Hepatocyte (in vitro differentiated cells): Measurements from ENCODE around the gene NTSR1. TPM values are rescaled to one million over a fixed set of nuclear protein-coding genes. Genes with fewer than 3 reads are reported as not detected.
A peak's percentile ranks its signal among the peaks of the same experiment; 100 is the strongest.

ENCODE experiments used
- DNase-seq: peaks from one replicate; pipeline ENCODE4 v3.0.0-alpha.2; 2016; ENCODE audit warnings: low spot score
- H2AFZ ChIP-seq: fragments of 200-600 bp; sonication (generic); 2 replicates; pipeline ENCODE4 v1.6.0; 2016; ENCODE audit warnings: antibody characterized with exemption, mild to moderate bottlenecking
- H3K27ac ChIP-seq: fragments of 200-600 bp; sonication (generic); 2 replicates; pipeline ENCODE4 v1.5.1; 2016; ENCODE audit warnings: mild to moderate bottlenecking
- H3K27me3 ChIP-seq: fragments of 200-600 bp; sonication (generic); 2 replicates; pipeline ENCODE4 v1.6.1; 2016
- H3K36me3 ChIP-seq: fragments of 200-600 bp; sonication (generic); replicated peaks from 2 replicates; pipeline ENCODE4 v1.5.1; 2016; ENCODE audit warnings: low read depth; ENCODE audit not compliant: insufficient read depth
- H3K4me1 ChIP-seq: fragments of 200-600 bp; sonication (generic); 2 replicates; pipeline ENCODE4 v1.5.1; 2016; ENCODE audit warnings: mild to moderate bottlenecking, moderate library complexity; ENCODE audit not compliant: insufficient read depth
- H3K4me2 ChIP-seq: fragments of 200-600 bp; sonication (generic); 2 replicates; pipeline ENCODE4 v1.6.0; 2016
- H3K4me3 ChIP-seq: fragments of 200-600 bp; sonication (generic); 2 replicates; pipeline ENCODE4 v1.5.1; 2016; ENCODE audit warnings: mild to moderate bottlenecking
- H3K79me2 ChIP-seq: fragments of 200-600 bp; sonication (generic); 2 replicates; pipeline ENCODE4 v1.6.0; 2017; ENCODE audit warnings: mild to moderate bottlenecking
- H3K9me2 ChIP-seq: fragments of 200-600 bp; sonication (generic); replicated peaks from 2 replicates; pipeline ENCODE4 v1.6.0; 2017; ENCODE audit warnings: mild to moderate bottlenecking; ENCODE audit not compliant: insufficient read depth
- H3K9me3 ChIP-seq: fragments of 200-600 bp; sonication (generic); 2 replicates; pipeline ENCODE4 v1.5.1; 2016; ENCODE audit warnings: low read depth, mild to moderate bottlenecking
- H4K20me1 ChIP-seq: fragments of 200-600 bp; sonication (generic); 2 replicates; pipeline ENCODE4 v1.6.0; 2016; ENCODE audit warnings: mild to moderate bottlenecking; ENCODE audit not compliant: insufficient read depth, poor library complexity, severe bottlenecking
- EZH2 ChIP-seq: fragments of 200-600 bp; sonication (generic); IDR thresholded peaks from 2 replicates; pipeline ENCODE4 v1.6.1; 2016; ENCODE audit warnings: antibody characterized with exemption, mild to moderate bottlenecking, borderline replicate concordance
- EZH2phosphoT487 ChIP-seq: fragments of 200-600 bp; sonication (generic); IDR thresholded peaks from one replicate; pipeline ENCODE4 v1.6.1; 2018; ENCODE audit warnings: antibody characterized with exemption, mild to moderate bottlenecking, low read depth, moderate library complexity; ENCODE audit not compliant: unreplicated experiment, severe bottlenecking
- WGBS: methylation state at CpG from one replicate; pipeline ENCODE4 v1.1.6; 2016; ENCODE audit warnings: low lambda C conversion rate; ENCODE audit errors: missing lambda C conversion rate; 5-methylcytosine and 5-hydroxymethylcytosine counted together
- polyA plus RNA-seq: library from polyadenylated mRNA; unstranded; fragments of >200 nt; fragmentation: Nextera tagmentation; extraction: Ambion mirVana; gene quantifications from 2 replicates; pipeline ENCODE4 v1.2.1, GENCODE V29; 2016
- total RNA-seq: library from RNA; depleted of rRNA; stranded (reverse); fragments of >200 nt; gene quantifications from 2 replicates; pipeline ENCODE4 v1.2.3, GENCODE V29; 2014
- TF ChIP-seq, protein P1 (sequence below): fragments of 200-600 bp; sonication (generic); IDR thresholded peaks from 2 replicates; pipeline ENCODE4 v1.5.1; 2016; ENCODE audit warnings: antibody characterized with exemption, mild to moderate bottlenecking; ENCODE audit not compliant: poor library complexity

NTSR1 gene
- total and polyA plus RNA-seq, 2 experiments from 2014 or later, result 0.37 TPM; not detected in 1

DNA sequence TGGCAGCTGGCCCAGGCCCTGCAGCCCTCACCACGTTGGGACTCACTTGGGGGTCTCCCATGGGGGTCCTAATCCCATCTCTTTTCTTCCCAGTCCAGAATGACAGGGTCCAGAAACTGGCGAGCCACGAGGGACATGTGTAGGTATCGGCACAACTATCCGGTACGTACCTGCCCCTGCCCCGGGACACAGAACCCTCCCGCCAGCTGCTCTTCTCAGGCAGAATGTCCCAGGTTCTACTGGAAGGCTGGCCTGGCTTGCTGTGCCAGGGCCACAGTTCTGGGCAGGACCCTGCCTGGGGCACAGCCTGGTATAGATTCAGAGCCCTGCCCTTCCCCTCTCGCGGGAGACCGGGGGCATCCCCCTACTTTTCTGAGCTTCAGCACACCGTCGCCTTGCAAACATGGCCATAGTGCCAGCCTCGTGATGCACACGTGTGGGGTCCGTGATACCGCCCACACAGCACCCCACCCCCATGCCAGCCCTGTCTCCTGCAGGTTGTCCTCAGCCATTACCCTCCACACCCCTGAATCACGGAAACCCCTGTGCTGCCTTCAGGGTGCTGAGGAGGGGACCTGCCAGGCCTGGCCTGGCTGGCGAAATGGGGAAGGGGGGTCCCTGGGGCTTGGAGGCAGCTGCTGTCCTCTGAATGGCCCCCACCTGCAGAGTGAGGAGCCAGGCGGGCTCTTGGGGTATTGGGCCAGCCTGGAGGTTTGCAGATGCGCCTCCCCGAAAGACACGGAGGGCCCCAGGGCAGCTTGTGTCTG is 99.0 kb downstream of the NTSR1 start:
- DNase-seq, result no peak
- Histone ChIP-seq H3K27me3 (no peaks in the 10 kb centered on the region), H3K4me3 (no peak overlapping the region), H3K9me3 (no peaks in the 10 kb centered on the region), H3K4me2 (no peak overlapping the region), H3K36me3 (no peaks in the 10 kb centered on the region), H3K27ac (no peak overlapping the region), H3K4me1 (peaks cover 12% of the 10 kb centered on the region), H3K9me2 (no peaks in the 10 kb centered on the region), H4K20me1 (peaks cover 36% of the 10 kb centered on the region), H2AFZ (no peak overlapping the region), H3K79me2 (peaks cover 29% of the 10 kb centered on the region)
- no peak for TF ChIP-seq EZH2phosphoT487
- TF ChIP-seq EZH2, result no peak
- TF ChIP-seq, protein P1, sequence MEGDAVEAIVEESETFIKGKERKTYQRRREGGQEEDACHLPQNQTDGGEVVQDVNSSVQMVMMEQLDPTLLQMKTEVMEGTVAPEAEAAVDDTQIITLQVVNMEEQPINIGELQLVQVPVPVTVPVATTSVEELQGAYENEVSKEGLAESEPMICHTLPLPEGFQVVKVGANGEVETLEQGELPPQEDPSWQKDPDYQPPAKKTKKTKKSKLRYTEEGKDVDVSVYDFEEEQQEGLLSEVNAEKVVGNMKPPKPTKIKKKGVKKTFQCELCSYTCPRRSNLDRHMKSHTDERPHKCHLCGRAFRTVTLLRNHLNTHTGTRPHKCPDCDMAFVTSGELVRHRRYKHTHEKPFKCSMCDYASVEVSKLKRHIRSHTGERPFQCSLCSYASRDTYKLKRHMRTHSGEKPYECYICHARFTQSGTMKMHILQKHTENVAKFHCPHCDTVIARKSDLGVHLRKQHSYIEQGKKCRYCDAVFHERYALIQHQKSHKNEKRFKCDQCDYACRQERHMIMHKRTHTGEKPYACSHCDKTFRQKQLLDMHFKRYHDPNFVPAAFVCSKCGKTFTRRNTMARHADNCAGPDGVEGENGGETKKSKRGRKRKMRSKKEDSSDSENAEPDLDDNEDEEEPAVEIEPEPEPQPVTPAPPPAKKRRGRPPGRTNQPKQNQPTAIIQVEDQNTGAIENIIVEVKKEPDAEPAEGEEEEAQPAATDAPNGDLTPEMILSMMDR, result no peak
- whole genome bisulfite sequencing, result 93% methylated on average over 22 of the region's 23 CpGs

DNA sequence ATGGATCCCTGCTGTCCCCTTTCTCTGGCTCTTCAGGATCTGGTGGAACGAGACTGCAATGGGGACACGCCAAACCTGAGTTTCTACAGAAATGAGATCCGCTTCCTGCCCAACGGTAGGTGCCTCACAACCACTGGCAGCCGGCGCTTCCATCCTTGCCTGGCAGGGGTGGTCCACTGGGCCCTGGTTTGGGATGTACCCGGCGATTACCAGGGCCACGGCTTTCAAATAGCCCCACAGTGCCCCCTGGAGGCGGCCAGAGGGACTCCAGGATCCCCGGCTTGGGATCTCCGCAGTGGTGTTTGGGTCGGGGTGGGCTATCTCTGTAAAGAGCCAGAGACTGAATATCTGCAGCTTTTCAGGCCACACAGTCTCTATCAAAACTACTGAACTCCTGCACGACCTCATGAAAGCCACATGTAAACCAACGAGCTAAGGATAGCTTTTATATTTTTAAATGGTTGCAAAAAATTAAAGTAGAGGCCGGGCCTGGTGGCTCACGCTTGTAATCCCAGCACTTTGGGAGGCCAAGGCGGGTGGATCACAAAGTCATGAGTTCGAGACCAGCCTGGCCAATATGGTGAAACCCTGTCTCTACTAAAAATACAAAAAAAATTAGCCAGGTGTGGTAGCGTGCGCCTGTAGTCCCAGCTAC is 99.7 kb downstream of the NTSR1 start:
- peak; percentile 75 for DNase-seq
- H3K36me3 ChIP-seq, result no peaks in the 10 kb centered on the region
- no peaks in the 10 kb centered on the region for H3K9me3 ChIP-seq
- no peaks in the 10 kb centered on the region for H3K27me3 ChIP-seq
- no peak overlapping the region for H2AFZ ChIP-seq
- 52% methylated on average over 21 of the region's 21 CpGs for WGBS
- H3K4me1 ChIP-seq, result peaks cover 12% of the 10 kb centered on the region
- H3K9me2 ChIP-seq, result no peaks in the 10 kb centered on the region
- H3K4me3 ChIP-seq, result no peak overlapping the region
- no peak for TF ChIP-seq EZH2
- no peak for TF ChIP-seq EZH2phosphoT487
- TF ChIP-seq, protein P1, result peak; percentile 93
- no peak overlapping the region for H3K4me2 ChIP-seq
- H4K20me1 ChIP-seq, result peaks cover 36% of the 10 kb centered on the region
- no peak overlapping the region for H3K27ac ChIP-seq
- peaks cover 29% of the 10 kb centered on the region for H3K79me2 ChIP-seq

DNA sequence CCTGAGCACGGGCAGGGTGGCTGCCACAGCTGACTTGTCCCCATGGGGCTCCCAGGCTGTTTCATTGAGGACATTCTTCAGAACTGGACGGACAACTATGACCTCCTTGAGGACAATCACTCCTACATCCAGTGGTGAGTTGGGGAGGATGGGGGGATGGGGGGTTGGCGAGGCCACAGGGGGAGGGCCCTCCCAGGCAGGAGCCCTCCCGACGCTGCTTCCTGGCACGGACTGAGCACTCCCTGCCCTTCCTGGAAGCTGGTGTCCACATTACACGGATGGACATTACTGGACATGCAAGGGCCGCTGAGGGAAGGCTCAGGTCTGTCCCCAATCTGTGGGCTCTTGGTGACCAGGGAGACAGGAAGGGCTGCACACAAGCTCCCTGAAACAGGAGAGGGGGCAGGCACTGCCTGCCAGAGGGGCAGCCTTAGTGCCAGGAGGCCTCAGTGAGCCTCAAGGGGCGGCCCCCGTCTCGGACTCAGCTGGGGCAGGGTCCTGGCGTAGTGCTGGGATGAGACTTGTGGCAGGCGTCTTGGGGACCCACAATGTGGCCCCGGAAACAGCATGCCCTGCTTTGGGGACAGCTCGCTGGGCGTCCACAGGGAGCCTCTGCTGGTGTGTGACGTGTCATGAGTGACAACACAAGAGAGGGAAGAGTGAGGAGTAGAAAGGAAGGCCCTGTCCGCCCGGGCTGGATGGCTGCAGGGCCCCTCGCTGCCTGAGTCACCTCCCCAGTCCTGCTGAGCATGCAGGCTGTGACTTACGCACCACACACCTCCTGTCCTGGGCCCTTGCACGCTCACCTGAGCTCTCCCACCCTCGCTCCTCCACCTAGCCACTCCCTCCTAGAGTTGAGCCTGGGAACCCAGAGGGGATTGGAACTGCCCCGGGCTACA is 101.1 kb downstream of the NTSR1 start:
- H3K27ac ChIP-seq, result no peak overlapping the region
- no peak overlapping the region for H3K4me2 ChIP-seq
- H3K4me3 ChIP-seq, result no peak overlapping the region
- WGBS, result 96% methylated on average over 22 of the region's 24 CpGs
- no peak for DNase-seq
- no peaks in the 10 kb centered on the region for H3K9me2 ChIP-seq
- no peak overlapping the region for H2AFZ ChIP-seq
- H3K9me3 ChIP-seq, result no peaks in the 10 kb centered on the region
- H3K27me3 ChIP-seq, result no peaks in the 10 kb centered on the region
- H3K4me1 ChIP-seq, result peaks cover 12% of the 10 kb centered on the region
- peaks cover 29% of the 10 kb centered on the region for H3K79me2 ChIP-seq
- peaks cover 36% of the 10 kb centered on the region for H4K20me1 ChIP-seq
- TF ChIP-seq, protein P1, result no peak
- TF ChIP-seq EZH2, result no peak
- no peak for TF ChIP-seq EZH2phosphoT487
- no peaks in the 10 kb centered on the region for H3K36me3 ChIP-seq
